ENCODE measurements around the gene MCF2L.

The MCF2L gene

GRCh38 chr13:112961457-112962369, 7.3 kb upstream of the MCF2L start:
- POLR2A ChIA-PET, result no interaction called here
- TF ChIP-seq CTCF (IDR thresholded peaks at IDR 0.05; ENCODE audit: insufficient read depth, low read length, missing control alignments), result no peak
- CTCF ChIA-PET, result interaction anchor here (1.4 kb wide), 1 partner anchor 19 kb away, joined by 3 read pairs; no protein-coding TSS in a partner anchor
- no peak overlapping the region for H3K4me3 ChIP-seq (ENCODE audit: low read depth, low read length)
- DNase-seq (ENCODE audit: low read depth, low spot score), result no peak

GRCh38 chr13:112962396-112962795, 6.6 kb upstream of the MCF2L start:
- H3K4me3 ChIP-seq (ENCODE audit: low read depth, low read length), result no peak overlapping the region
- TF ChIP-seq CTCF (IDR thresholded peaks at IDR 0.05; ENCODE audit: insufficient read depth, low read length, missing control alignments), result no peak
- POLR2A ChIA-PET, result no interaction called here
- no peak for DNase-seq (ENCODE audit: low read depth, low spot score)
- CTCF ChIA-PET, result interaction anchor here (0.6 to 1.4 kb wide), 2 partner anchors 20 to 66 kb away, joined by 3 read pairs; no protein-coding TSS in a partner anchor

GRCh38 chr13:112962911-112963625, 5.9 kb upstream of the MCF2L start:
- H3K4me3 ChIP-seq (ENCODE audit: low read depth, low read length), result no peak overlapping the region
- no peak for TF ChIP-seq CTCF (IDR thresholded peaks at IDR 0.05; ENCODE audit: insufficient read depth, low read length, missing control alignments)
- CTCF ChIA-PET, result interaction anchor here (0.6 to 1.4 kb wide), 2 partner anchors 20 to 65 kb away, joined by 3 read pairs; no protein-coding TSS in a partner anchor
- no peak for DNase-seq (ENCODE audit: low read depth, low spot score)
- POLR2A ChIA-PET, result no interaction called here

- H3K4me3 ChIP-seq (ENCODE audit: low read depth, low read length), result no peak overlapping the region
- no peak for DNase-seq (ENCODE audit: low read depth, low spot score)
- TF ChIP-seq CTCF (IDR thresholded peaks at IDR 0.05; ENCODE audit: insufficient read depth, low read length, missing control alignments), result no peak
- CTCF ChIA-PET, result no interaction called here
- POLR2A ChIA-PET, result no interaction called here
Observed at GRCh38 chr13:112963641-112964040, 5.4 kb upstream of the MCF2L start.

GRCh38 chr13:112964971-112965492, 4.0 kb upstream of the MCF2L start:
- no peak overlapping the region for H3K4me3 ChIP-seq (ENCODE audit: low read depth, low read length)
- POLR2A ChIA-PET, result no interaction called here
- TF ChIP-seq CTCF (IDR thresholded peaks at IDR 0.05; ENCODE audit: insufficient read depth, low read length, missing control alignments), result no peak
- CTCF ChIA-PET, result interaction anchor here (1.5 kb wide), 1 partner anchor 22 kb away, joined by 5 read pairs; no protein-coding TSS in a partner anchor
- no peak for DNase-seq (ENCODE audit: low read depth, low spot score)
